Hematopoietic multipotent progenitor cell treated with erythropoietin and hydrocortisone succinate and interleukin-3 and kit ligand, for 4 days (in vitro differentiated cells): Measurements from ENCODE around the gene PSMG3.
"Not testable (repeated sequence)": the region's sequence is repeated elsewhere in the genome, so short reads cannot be mapped to it uniquely, and the experiment has no call there.

Experiments
- DNase-seq: peaks from one replicate; pipeline ENCODE4 v3.0.0-alpha.2; 2015

Gene PSMG3

GRCh38 chr7:1531263-1531978, 38.4 kb downstream of the PSMG3 start:
- peak; percentile 60 for DNase-seq

- no peak for DNase-seq
Measured at GRCh38 chr7:1530946-1531262, 38.9 kb downstream of the PSMG3 start.

GRCh38 chr7:1529383-1530116, 40.3 kb downstream of the PSMG3 start:
- DNase-seq: no peak

GRCh38 chr7:1526271-1526754, 43.5 kb downstream of the PSMG3 start:
- no peak for DNase-seq

- no peak for DNase-seq
Measured at GRCh38 chr7:1525409-1525808, 44.4 kb downstream of the PSMG3 start.

- DNase-seq: no peak
Measured at GRCh38 chr7:1523844-1524243, 46.0 kb downstream of the PSMG3 start.

- DNase-seq: no peak
Measured at GRCh38 chr7:1523208-1523607, 46.6 kb downstream of the PSMG3 start.

- DNase-seq: no peak
Measured at GRCh38 chr7:1521456-1521855, 48.4 kb downstream of the PSMG3 start.

- no peak for DNase-seq
Measured at GRCh38 chr7:1520539-1521234, 49.1 kb downstream of the PSMG3 start.

GRCh38 chr7:1519322-1519922, 50.4 kb downstream of the PSMG3 start:
- DNase-seq: not testable (repeated sequence)
